Lung (tissue), 12 donors: ENCODE measurements around the gene MSMB. TPM values are rescaled to one million over a fixed set of nuclear protein-coding genes. Genes with fewer than 3 reads are reported as not detected.

Source experiments
- ATAC-seq: fragments of 200-7000 bp; cut with Tn5 transposase; one replicate; pipeline ENCODE4 v1.9.1; 2020; ENCODE audit warnings: moderate number of reproducible peaks; ENCODE audit not compliant: insufficient read depth, low FRiP score
- DNase-seq, 3 donors: peaks; one replicate each; pipeline ENCODE4 v3.0.0-alpha.2; 2013 to 2017
- H3K27ac ChIP-seq, 2 donors: one replicate each; pipeline ENCODE4 v1.5.1; 2013; ENCODE audit warnings: mild to moderate bottlenecking in 2 of 2, moderate library complexity in 2 of 2, control low read depth in 1 of 2, inconsistent platforms in 1 of 2, low read depth in 1 of 2, low read length in 1 of 2
- H3K27me3 ChIP-seq, 3 donors: one replicate each; pipeline ENCODE4 v1.5.1; 2013; ENCODE audit warnings: low read length in 2 of 3; ENCODE audit not compliant: control insufficient read depth in 3 of 3, insufficient read depth in 3 of 3
- H3K36me3 ChIP-seq, 4 donors: one replicate each; pipeline ENCODE4 v1.5.1; 2013; ENCODE audit warnings: low read length in 4 of 4, mild to moderate bottlenecking in 1 of 4, moderate library complexity in 1 of 4; ENCODE audit not compliant: control insufficient read depth in 4 of 4, insufficient read depth in 4 of 4
- H3K4me1 ChIP-seq, 5 donors: one replicate each; pipeline ENCODE4 v1.5.1; 2013; ENCODE audit warnings: low read length in 5 of 5, mild to moderate bottlenecking in 2 of 5, moderate library complexity in 1 of 5; ENCODE audit not compliant: control insufficient read depth in 5 of 5, insufficient read depth in 5 of 5
- H3K4me3 ChIP-seq: one replicate; pipeline ENCODE4 v1.5.1; 2013; ENCODE audit warnings: mild to moderate bottlenecking, control low read depth, moderate library complexity
- H3K9ac ChIP-seq, 2 donors: one replicate each; pipeline ENCODE4 v1.5.1; 2013; ENCODE audit warnings: low read length in 2 of 2, control low read depth in 1 of 2; ENCODE audit not compliant: insufficient read depth in 1 of 2
- H3K9me3 ChIP-seq, 4 donors: one replicate each; pipeline ENCODE4 v1.5.1; 2013; ENCODE audit warnings: low read length in 3 of 4, mild to moderate bottlenecking in 1 of 4, moderate library complexity in 1 of 4; ENCODE audit not compliant: control insufficient read depth in 4 of 4, insufficient read depth in 3 of 4
- WGBS, 2 donors: extraction: QIAGEN DNeasy Blood & Tissue Kit; methylation state at CpG; one replicate each; pipeline ENCODE4 v1.1.7; 2013; 5-methylcytosine and 5-hydroxymethylcytosine counted together
- polyA plus RNA-seq, 2 donors: library from polyadenylated mRNA; stranded (reverse); fragments of 200-250 nt; gene quantifications; one replicate each; pipeline ENCODE4 v1.2.1, GENCODE V29; 2013
- total RNA-seq, 2 donors: library from RNA; depleted of rRNA in 1 of 2; stranded (reverse); fragments of >200 nt in 1 of 2; gene quantifications; one replicate each; pipeline ENCODE4 v1.2.1, GENCODE V29; 2014 to 2021
- TF ChIP-seq, protein P1 (sequence below): IDR thresholded peaks from 2 replicates; pipeline ENCODE4 v1.5.1; 2012; ENCODE audit warnings: mild to moderate bottlenecking; ENCODE audit errors: control extremely low read depth, extremely low read depth
- donor health status: control.
- donor health status: control.
- donor health status: Bipolar disorder and iron deficiency.
- donor health status: healthy.
- donor health status: DM: yes; HTN: yes; CAD: no.

Gene MSMB
- total and polyA plus RNA-seq, 4 donors: 0.64 to 62.7 (median 18.5) TPM; not detected in 1

DNA sequence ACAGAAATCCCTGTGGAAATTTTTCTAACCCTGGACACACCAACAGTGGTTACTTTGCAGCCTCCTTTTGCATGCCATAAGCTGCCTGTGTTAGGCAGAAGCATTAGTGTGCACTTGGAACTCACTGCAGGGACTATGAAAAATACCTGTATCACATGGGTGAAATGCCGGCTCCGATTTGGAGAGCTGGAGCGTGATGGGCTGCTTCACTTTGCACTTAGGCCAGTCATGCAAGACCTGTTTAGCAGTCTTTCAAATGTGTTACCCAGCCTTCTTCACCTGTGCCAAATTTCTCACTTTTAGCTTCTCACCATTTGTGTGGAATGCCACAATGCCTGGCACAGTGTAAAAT is 26.9 kb downstream of the MSMB start:
- H3K4me3 ChIP-seq: no peak overlapping the region

DNA sequence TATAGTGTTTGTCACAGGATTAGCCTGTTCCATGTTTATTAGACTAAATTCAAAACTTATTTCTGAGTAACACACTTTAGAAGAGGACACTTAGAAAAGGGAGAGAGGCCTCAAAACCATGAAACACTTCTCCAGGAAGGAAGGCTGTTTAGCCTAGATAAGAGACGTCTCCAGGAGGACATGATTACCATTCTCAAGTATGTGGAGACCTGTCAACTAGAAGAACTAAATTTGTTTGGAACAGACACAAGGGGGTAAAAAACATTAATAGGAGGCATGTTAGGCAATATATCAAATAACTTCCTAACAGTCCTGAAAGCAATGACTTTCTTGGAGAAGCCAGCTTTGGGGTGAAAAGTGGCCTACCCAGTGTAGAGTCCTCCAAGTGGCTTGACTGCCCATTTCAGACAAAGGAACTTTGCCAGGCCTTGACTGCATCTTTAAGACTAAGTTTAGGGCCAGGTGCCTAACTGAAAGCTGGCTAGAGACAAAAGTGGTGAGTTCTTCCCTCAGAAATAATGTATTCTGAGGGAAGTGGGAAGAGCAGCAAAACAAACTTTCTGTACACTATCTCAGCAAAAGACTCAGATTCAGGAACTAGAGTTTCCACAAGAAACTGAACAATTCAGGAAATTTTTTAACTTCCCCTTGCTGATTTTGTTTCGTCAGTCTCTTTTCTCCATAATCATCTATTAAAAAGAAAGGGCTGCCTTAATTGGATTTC is 27.5 kb downstream of the MSMB start:
- H3K4me3 ChIP-seq: no peak overlapping the region
- peaks cover 4 to 36% (median 10%) of the 10 kb centered on the region in 5 donors for H3K4me1 ChIP-seq
- peaks cover 6 to 17% (median 11%) of the 10 kb centered on the region in 4 donors for H3K36me3 ChIP-seq
- TF ChIP-seq, protein P1, sequence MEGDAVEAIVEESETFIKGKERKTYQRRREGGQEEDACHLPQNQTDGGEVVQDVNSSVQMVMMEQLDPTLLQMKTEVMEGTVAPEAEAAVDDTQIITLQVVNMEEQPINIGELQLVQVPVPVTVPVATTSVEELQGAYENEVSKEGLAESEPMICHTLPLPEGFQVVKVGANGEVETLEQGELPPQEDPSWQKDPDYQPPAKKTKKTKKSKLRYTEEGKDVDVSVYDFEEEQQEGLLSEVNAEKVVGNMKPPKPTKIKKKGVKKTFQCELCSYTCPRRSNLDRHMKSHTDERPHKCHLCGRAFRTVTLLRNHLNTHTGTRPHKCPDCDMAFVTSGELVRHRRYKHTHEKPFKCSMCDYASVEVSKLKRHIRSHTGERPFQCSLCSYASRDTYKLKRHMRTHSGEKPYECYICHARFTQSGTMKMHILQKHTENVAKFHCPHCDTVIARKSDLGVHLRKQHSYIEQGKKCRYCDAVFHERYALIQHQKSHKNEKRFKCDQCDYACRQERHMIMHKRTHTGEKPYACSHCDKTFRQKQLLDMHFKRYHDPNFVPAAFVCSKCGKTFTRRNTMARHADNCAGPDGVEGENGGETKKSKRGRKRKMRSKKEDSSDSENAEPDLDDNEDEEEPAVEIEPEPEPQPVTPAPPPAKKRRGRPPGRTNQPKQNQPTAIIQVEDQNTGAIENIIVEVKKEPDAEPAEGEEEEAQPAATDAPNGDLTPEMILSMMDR: no peak
- WGBS, 2 donors: 18 to 32% methylated on average over 2 of the region's 2 CpGs
- ATAC-seq: no peak
- H3K27ac ChIP-seq: peak overlapping the region; percentile 0 to 54
- H3K9ac ChIP-seq: no peak overlapping the region
- DNase-seq: no peak
- no peaks in the 10 kb centered on the region for H3K9me3 ChIP-seq
- H3K27me3 ChIP-seq: no peaks in the 10 kb centered on the region

More for the DNA sequence above, 26.9 kb downstream of the MSMB start:
- H3K36me3 ChIP-seq: peaks cover 6 to 15% (median 10%) of the 10 kb centered on the region in 4 donors
- no peak overlapping the region for H3K9ac ChIP-seq
- H3K4me1 ChIP-seq: peaks cover 4 to 36% (median 10%) of the 10 kb centered on the region in 5 donors
- no peaks in the 10 kb centered on the region for H3K27me3 ChIP-seq
- DNase-seq (peak in 2 of 3 donors; percentile 54 to 55), ATAC-seq (no peak)
- TF ChIP-seq, protein P1: no peak
- H3K27ac ChIP-seq: peak overlapping the region; percentile 40 to 54
- no peaks in the 10 kb centered on the region for H3K9me3 ChIP-seq
- 55 to 58% methylated on average over 3 of the region's 3 CpGs for WGBS, 2 donors

DNA sequence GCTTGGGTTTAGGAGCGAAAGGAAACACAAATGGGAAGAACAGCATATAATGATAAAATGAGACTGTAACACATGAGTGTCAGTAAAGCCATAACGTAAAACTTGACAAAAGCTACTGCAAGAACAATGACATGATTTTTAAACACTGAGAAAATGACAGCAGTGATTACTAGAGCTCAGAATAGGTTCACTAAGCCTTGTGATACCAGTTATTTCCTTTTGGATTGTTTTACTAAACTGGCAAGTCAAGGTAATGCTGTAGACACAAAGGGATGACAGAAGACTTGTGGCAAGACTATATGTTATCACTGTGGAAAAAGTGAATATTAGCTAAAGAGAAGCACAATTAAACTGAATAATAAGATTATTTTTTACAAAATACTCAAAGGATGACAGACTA is 28.3 kb downstream of the MSMB start:
- H3K9ac ChIP-seq: no peak overlapping the region
- 73 to 83% methylated on average over 2 of the region's 2 CpGs for WGBS, 2 donors
- TF ChIP-seq, protein P1: no peak
- peaks cover 4 to 36% (median 5%) of the 10 kb centered on the region in 5 donors for H3K4me1 ChIP-seq
- no peak overlapping the region for H3K27ac ChIP-seq
- H3K27me3 ChIP-seq: no peaks in the 10 kb centered on the region
- H3K4me3 ChIP-seq: no peak overlapping the region
- DNase-seq (no peak), ATAC-seq (no peak)
- H3K36me3 ChIP-seq: peaks cover 8 to 24% (median 13%) of the 10 kb centered on the region in 4 donors
- H3K9me3 ChIP-seq: no peaks in the 10 kb centered on the region

DNA sequence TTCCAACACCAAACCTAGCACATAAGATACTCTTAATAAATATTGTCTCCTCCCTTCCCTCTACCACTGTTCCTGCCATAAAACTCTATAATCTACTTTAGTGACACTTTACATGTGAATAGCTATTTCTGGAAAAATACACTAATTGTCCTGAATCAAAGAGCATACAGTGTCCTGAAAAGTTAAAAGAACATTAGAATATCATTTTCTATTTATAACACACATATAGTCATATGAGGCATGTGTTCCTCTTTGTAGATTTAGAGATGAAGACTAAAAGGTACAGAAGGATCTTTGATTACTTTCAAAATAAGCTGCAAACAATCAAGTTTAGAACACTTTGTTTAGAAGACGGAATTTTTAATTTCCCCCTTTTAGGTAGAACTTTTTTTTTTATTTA is 29.3 kb downstream of the MSMB start:
- TF ChIP-seq, protein P1: no peak
- H3K4me1 ChIP-seq: peaks cover 4 to 36% (median 5%) of the 10 kb centered on the region in 5 donors

More for the DNA sequence above, 29.3 kb downstream of the MSMB start:
- WGBS, 2 donors: 76 to 87% methylated on average over 1 of the region's 1 CpG
- Histone ChIP-seq H3K9me3 (no peaks in the 10 kb centered on the region), H3K36me3 (peaks cover 9 to 28% (median 15%) of the 10 kb centered on the region in 4 donors), H3K27me3 (no peaks in the 10 kb centered on the region), H3K27ac (peak overlapping the region in 1 of 2 donors; percentile 33), H3K9ac (no peak overlapping the region), H3K4me3 (no peak overlapping the region)
- no peak for ATAC-seq
- DNase-seq: no peak
